SK-N-SH (cell line): Measurements from ENCODE around the gene MATK. TPM values are rescaled to one million over a fixed set of nuclear protein-coding genes. Genes with fewer than 3 reads are reported as not detected.

Source experiments
- CTCF ChIA-PET: fragments of 300-600, 350-600 bp; formaldehyde crosslinking; extraction: SDS; loops from one replicate; lab custom pipeline; 2021; lab: Yijun Ruan, JAX
- POLR2A ChIA-PET: fragments of 350-600 bp; sonication (Branson Sonifier 250); formaldehyde crosslinking; extraction: SDS; loops from one replicate; lab custom pipeline; 2020; ENCODE audit warnings: antibody characterized with exemption, inconsistent platforms; lab: Yijun Ruan, JAX
- DNase-seq: peaks from one replicate; pipeline ENCODE4 v3.0.0; 2012
- H2AFZ ChIP-seq: fragments of 200-600 bp; sonication (generic); 2 replicates; pipeline ENCODE4 v1.8.1; 2016; ENCODE audit warnings: antibody characterized with exemption, mild to moderate bottlenecking, low read depth
- H3F3A ChIP-seq: fragments of 200-600 bp; sonication (generic); replicated peaks from 2 replicates; pipeline ENCODE3; 2016; ENCODE audit warnings: antibody characterized with exemption, mild to moderate bottlenecking; ENCODE audit not compliant: insufficient read depth
- H3K27ac ChIP-seq, 2 experiments: fragments of 200-500 bp in 1 of 2; fragments of 200-600 bp in 1 of 2; sonication (Bioruptor generic) in 1 of 2; sonication (generic), shearing (Covaris generic) in 1 of 2; 2 replicates each; pipeline versions ENCODE4 v1.5.1 to v1.6.1; 2014 to 2016; ENCODE audit warnings: low read depth in 2 of 2, inconsistent platforms in 1 of 2, low read length in 1 of 2, mild to moderate bottlenecking in 1 of 2, mixed read lengths in 1 of 2
- H3K27me3 ChIP-seq: fragments of 200-600 bp; sonication (generic), shearing (Covaris generic); 2 replicates; pipeline ENCODE4 v1.6.1; 2016; ENCODE audit warnings: mixed run types; ENCODE audit not compliant: insufficient read depth
- H3K36me3 ChIP-seq, 2 experiments: fragments of 200-500 bp in 1 of 2; fragments of 200-600 bp in 1 of 2; sonication (Bioruptor generic) in 1 of 2; sonication (generic) in 1 of 2; replicated peaks in 1 of 2; 2 replicates each; pipeline versions ENCODE3 to v1.5.1; 2014 to 2016; ENCODE audit warnings: low read length in 1 of 2, mild to moderate bottlenecking in 1 of 2; ENCODE audit not compliant: insufficient read depth in 2 of 2, control insufficient read depth in 1 of 2
- H3K4me1 ChIP-seq, 2 experiments: fragments of 200-500 bp in 1 of 2; fragments of 200-600 bp in 1 of 2; sonication (Bioruptor generic) in 1 of 2; sonication (generic), shearing (Covaris generic) in 1 of 2; 2 replicates each; pipeline versions ENCODE4 v1.5.1 to v1.6.1; 2014 to 2016; ENCODE audit warnings: low read depth in 1 of 2, low read length in 1 of 2, mixed run types in 1 of 2; ENCODE audit not compliant: insufficient read depth in 2 of 2, control insufficient read depth in 1 of 2
- H3K4me2 ChIP-seq: fragments of 200-600 bp; sonication (generic), shearing (Covaris generic); 2 replicates; pipeline ENCODE4 v1.6.1; 2017; ENCODE audit warnings: mixed run types
- H3K4me3 ChIP-seq, 2 experiments: fragments of 200-500 bp in 1 of 2; fragments of 200-600 bp in 1 of 2; sonication (Bioruptor generic) in 1 of 2; sonication (generic), shearing (Covaris generic) in 1 of 2; 2 replicates each; pipeline versions ENCODE4 v1.5.1 to v1.8.1; 2014 to 2016; ENCODE audit warnings: low read depth in 2 of 2, inconsistent platforms in 1 of 2, low read length in 1 of 2, mild to moderate bottlenecking in 1 of 2, mixed read lengths in 1 of 2, moderate library complexity in 1 of 2
- H3K79me2 ChIP-seq: fragments of 200-600 bp; sonication (generic); 2 replicates; pipeline ENCODE4 v1.8.1; 2017; ENCODE audit warnings: mild to moderate bottlenecking; ENCODE audit not compliant: insufficient read depth
- H3K9ac ChIP-seq: fragments of 200-600 bp; sonication (generic); 2 replicates; pipeline ENCODE4 v1.6.1; 2017; ENCODE audit warnings: mixed run types
- H3K9me2 ChIP-seq: fragments of 200-600 bp; sonication (generic); 2 replicates; pipeline ENCODE4 v1.6.1; 2017; ENCODE audit warnings: mixed run types
- H3K9me3 ChIP-seq: fragments of 200-600 bp; sonication (generic); 2 replicates; pipeline ENCODE4 v1.6.1; 2017; ENCODE audit warnings: mixed run types, mild to moderate bottlenecking, moderate library complexity
- H4K20me1 ChIP-seq: fragments of 200-600 bp; sonication (generic); 2 replicates; pipeline ENCODE4 v1.6.1; 2017; ENCODE audit warnings: mild to moderate bottlenecking, mixed run types; ENCODE audit not compliant: insufficient read depth
- CHD2 ChIP-seq: fragments of 150-350 bp; IDR thresholded peaks from 2 replicates; pipeline ENCODE4 v1.6.1; 2018; ENCODE audit warnings: low read length; ENCODE audit not compliant: partially characterized antibody
- EZH2phosphoT487 ChIP-seq: fragments of 200-600 bp; sonication (generic); IDR thresholded peaks from 2 replicates; pipeline ENCODE4 v1.6.1; 2017; ENCODE audit warnings: low read depth, mixed run types, mild to moderate bottlenecking, antibody characterized with exemption, moderate library complexity, borderline replicate concordance
- GATA2 ChIP-seq: sonication (generic); formaldehyde crosslinking; IDR thresholded peaks from 2 replicates; pipeline ENCODE4 v1.5.0; 2020; ENCODE audit warnings: mild to moderate bottlenecking, missing genetic modification reagents
- NFIC ChIP-seq: IDR thresholded peaks from 2 replicates; pipeline ENCODE4 v1.4.0; 2012; ENCODE audit warnings: borderline replicate concordance
- NRF1 ChIP-seq: IDR thresholded peaks from 2 replicates; pipeline ENCODE4 v1.6.1; 2012; ENCODE audit warnings: low read depth, mild to moderate bottlenecking, low read length
- RCOR1 ChIP-seq: fragments of 150-350 bp; IDR thresholded peaks from 2 replicates; pipeline ENCODE4 v1.6.1; 2017; ENCODE audit warnings: antibody characterized with exemption, low read length
- RFX5 ChIP-seq: IDR thresholded peaks from 2 replicates; pipeline ENCODE4 v1.6.1; 2012; ENCODE audit warnings: mild to moderate bottlenecking, improper control_type of control experiment, low read length
- SMC3 ChIP-seq: IDR thresholded peaks from 2 replicates; pipeline ENCODE4 v1.6.1; 2012; ENCODE audit warnings: low read depth, low read length, improper control_type of control experiment
- WGBS: methylation state at CpG from one replicate; pipeline ENCODE4 v1.1.6; 2017; ENCODE audit warnings: low lambda C conversion rate; 5-methylcytosine and 5-hydroxymethylcytosine counted together
- polyA plus RNA-seq, 3 experiments: library from polyadenylated mRNA; depleted of rRNA; stranded (reverse); fragments of >200 nt; gene quantifications; 2 replicates each; pipeline ENCODE4 v1.2.3, GENCODE V29; 2012
- TF ChIP-seq, protein P1 (sequence below): fragments of 200-600 bp; sonication (generic); IDR thresholded peaks from 2 replicates; pipeline ENCODE4 v1.6.1; 2017; ENCODE audit warnings: antibody characterized with exemption, mild to moderate bottlenecking, moderate library complexity
- TF ChIP-seq, protein P2 (sequence below): IDR thresholded peaks from 2 replicates; pipeline ENCODE4 v1.6.1; 2012; ENCODE audit warnings: mild to moderate bottlenecking, low read depth, low read length, moderate library complexity
- TF ChIP-seq, protein P3 (sequence below): fragments of 150-350 bp; IDR thresholded peaks from 2 replicates; pipeline ENCODE4 v1.6.1; 2016; ENCODE audit warnings: mild to moderate bottlenecking, low read depth, low read length
- TF ChIP-seq, protein P4 (sequence below): IDR thresholded peaks from 2 replicates; pipeline ENCODE4 v1.4.0; 2012; ENCODE audit warnings: low read depth
- TF ChIP-seq, protein P5 (sequence below): fragments of 150-350 bp; IDR thresholded peaks from 2 replicates; pipeline ENCODE4 v1.6.1; 2017; ENCODE audit warnings: antibody characterized with exemption, low read length, low read depth, borderline replicate concordance

Gene MATK
- polyA plus RNA-seq, 1 of the 3 experiments (the other 2 are of a cell fraction), result not detected

DNA sequence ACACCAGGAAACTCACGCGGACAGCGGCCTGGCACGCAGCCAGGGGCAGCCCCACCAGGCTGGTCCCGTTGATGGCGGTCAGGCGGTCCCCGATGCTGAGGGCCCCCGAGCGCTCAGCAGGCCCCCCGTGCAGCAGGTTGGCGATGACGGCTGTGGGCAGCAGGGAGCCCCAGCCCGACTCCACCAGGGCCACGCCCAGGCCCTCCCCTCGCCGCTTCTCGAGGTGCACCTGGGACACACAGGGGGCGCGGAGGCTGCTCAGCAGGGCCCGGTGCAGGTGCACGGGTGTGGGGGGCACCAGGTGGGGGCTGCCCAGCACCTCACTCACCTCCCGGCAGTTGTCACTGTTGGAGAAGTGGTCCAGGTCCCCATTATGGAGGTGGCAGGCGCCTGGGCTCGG is 33.7 kb downstream of the MATK start:
- no peak overlapping the region for H3K27ac ChIP-seq
- no peak overlapping the region for H3K9ac ChIP-seq
- POLR2A ChIA-PET, result interaction anchor here (0.9 kb wide), 1 partner anchor 10 kb away, joined by 4 read pairs; the partner anchor contains the start of gene MRPL54
- no peaks in the 10 kb centered on the region for H3K4me1 ChIP-seq
- no peak overlapping the region for H3K4me2 ChIP-seq
- H3K36me3 ChIP-seq, result peaks cover 5 to 12% of the 10 kb centered on the region in 2 experiments
- H3K27me3 ChIP-seq, result no peaks in the 10 kb centered on the region
- no peaks in the 10 kb centered on the region for H3F3A ChIP-seq
- H3K79me2 ChIP-seq, result no peaks in the 10 kb centered on the region
- H4K20me1 ChIP-seq, result no peaks in the 10 kb centered on the region
- no peak for DNase-seq
- H3K4me3 ChIP-seq, result no peak overlapping the region
- no peak overlapping the region for H2AFZ ChIP-seq
- WGBS, result no CpG with 5 or more reads among the region's 25 CpGs
- no peaks in the 10 kb centered on the region for H3K9me3 ChIP-seq
- TF ChIP-seq, protein P1, sequence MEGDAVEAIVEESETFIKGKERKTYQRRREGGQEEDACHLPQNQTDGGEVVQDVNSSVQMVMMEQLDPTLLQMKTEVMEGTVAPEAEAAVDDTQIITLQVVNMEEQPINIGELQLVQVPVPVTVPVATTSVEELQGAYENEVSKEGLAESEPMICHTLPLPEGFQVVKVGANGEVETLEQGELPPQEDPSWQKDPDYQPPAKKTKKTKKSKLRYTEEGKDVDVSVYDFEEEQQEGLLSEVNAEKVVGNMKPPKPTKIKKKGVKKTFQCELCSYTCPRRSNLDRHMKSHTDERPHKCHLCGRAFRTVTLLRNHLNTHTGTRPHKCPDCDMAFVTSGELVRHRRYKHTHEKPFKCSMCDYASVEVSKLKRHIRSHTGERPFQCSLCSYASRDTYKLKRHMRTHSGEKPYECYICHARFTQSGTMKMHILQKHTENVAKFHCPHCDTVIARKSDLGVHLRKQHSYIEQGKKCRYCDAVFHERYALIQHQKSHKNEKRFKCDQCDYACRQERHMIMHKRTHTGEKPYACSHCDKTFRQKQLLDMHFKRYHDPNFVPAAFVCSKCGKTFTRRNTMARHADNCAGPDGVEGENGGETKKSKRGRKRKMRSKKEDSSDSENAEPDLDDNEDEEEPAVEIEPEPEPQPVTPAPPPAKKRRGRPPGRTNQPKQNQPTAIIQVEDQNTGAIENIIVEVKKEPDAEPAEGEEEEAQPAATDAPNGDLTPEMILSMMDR, result no peak
- TF ChIP-seq CHD2 (no peak), NFIC (no peak), NRF1 (no peak), GATA2 (CRISPR knock-in tag) (no peak), RFX5 (no peak)
- TF ChIP-seq, protein P2, sequence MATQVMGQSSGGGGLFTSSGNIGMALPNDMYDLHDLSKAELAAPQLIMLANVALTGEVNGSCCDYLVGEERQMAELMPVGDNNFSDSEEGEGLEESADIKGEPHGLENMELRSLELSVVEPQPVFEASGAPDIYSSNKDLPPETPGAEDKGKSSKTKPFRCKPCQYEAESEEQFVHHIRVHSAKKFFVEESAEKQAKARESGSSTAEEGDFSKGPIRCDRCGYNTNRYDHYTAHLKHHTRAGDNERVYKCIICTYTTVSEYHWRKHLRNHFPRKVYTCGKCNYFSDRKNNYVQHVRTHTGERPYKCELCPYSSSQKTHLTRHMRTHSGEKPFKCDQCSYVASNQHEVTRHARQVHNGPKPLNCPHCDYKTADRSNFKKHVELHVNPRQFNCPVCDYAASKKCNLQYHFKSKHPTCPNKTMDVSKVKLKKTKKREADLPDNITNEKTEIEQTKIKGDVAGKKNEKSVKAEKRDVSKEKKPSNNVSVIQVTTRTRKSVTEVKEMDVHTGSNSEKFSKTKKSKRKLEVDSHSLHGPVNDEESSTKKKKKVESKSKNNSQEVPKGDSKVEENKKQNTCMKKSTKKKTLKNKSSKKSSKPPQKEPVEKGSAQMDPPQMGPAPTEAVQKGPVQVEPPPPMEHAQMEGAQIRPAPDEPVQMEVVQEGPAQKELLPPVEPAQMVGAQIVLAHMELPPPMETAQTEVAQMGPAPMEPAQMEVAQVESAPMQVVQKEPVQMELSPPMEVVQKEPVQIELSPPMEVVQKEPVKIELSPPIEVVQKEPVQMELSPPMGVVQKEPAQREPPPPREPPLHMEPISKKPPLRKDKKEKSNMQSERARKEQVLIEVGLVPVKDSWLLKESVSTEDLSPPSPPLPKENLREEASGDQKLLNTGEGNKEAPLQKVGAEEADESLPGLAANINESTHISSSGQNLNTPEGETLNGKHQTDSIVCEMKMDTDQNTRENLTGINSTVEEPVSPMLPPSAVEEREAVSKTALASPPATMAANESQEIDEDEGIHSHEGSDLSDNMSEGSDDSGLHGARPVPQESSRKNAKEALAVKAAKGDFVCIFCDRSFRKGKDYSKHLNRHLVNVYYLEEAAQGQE, result no peak
- no peaks in the 10 kb centered on the region for H3K9me2 ChIP-seq
- CTCF ChIA-PET, result interaction anchor here (1.1 to 3.4 kb wide), 2 partner anchors 9 to 29 kb away, joined by 3 to 13 read pairs; partner anchors contain the start of genes APBA3 and MRPL54

DNA sequence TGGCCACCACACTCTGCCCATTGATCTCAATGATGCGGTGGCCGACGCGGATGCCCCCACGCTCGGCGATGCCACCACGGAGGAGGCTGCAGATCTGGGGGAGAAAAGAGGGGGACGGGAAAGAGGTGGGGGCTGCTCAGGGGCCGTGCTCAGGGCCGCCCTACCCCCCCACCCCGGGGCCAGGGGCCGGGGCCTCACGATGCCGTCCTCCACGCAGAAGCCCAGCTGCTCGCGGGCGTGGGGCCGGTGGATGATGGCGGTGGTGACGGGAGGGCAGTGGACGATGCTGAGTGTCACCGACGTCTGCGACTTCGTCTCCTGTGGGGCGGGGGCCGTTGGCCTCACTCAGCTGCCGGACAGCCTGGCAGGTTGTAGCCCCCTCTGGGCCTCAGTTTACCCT is 34.9 kb downstream of the MATK start:
- DNase-seq, result no peak
- no peaks in the 10 kb centered on the region for H3K9me2 ChIP-seq
- ChIA-PET CTCF (interaction anchor here (0.7 to 3.4 kb wide), 3 partner anchors 10 to 204 kb away, joined by 3 to 13 read pairs (median 3); partner anchors contain the start of genes APBA3 and MRPL54), POLR2A (no interaction called here)
- peaks cover 5 to 12% of the 10 kb centered on the region in 2 experiments for H3K36me3 ChIP-seq
- no peak overlapping the region for H3K4me3 ChIP-seq
- no peaks in the 10 kb centered on the region for H4K20me1 ChIP-seq
- H3K4me2 ChIP-seq, result no peak overlapping the region
- over 99% methylated on average over 21 of the region's 30 CpGs for WGBS
- no peak overlapping the region for H3K9ac ChIP-seq
- no peaks in the 10 kb centered on the region for H3K4me1 ChIP-seq
- no peaks in the 10 kb centered on the region for H3K27me3 ChIP-seq
- no peaks in the 10 kb centered on the region for H3K9me3 ChIP-seq
- H2AFZ ChIP-seq, result no peak overlapping the region
- no peak overlapping the region for H3K27ac ChIP-seq
- H3K79me2 ChIP-seq, result no peaks in the 10 kb centered on the region
- H3F3A ChIP-seq, result no peaks in the 10 kb centered on the region
- TF ChIP-seq, protein P2, result no peak
- no peak for TF ChIP-seq EZH2phosphoT487
- TF ChIP-seq, protein P3, sequence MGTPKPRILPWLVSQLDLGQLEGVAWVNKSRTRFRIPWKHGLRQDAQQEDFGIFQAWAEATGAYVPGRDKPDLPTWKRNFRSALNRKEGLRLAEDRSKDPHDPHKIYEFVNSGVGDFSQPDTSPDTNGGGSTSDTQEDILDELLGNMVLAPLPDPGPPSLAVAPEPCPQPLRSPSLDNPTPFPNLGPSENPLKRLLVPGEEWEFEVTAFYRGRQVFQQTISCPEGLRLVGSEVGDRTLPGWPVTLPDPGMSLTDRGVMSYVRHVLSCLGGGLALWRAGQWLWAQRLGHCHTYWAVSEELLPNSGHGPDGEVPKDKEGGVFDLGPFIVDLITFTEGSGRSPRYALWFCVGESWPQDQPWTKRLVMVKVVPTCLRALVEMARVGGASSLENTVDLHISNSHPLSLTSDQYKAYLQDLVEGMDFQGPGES, result no peak
- no peak for TF ChIP-seq RCOR1
- TF ChIP-seq, protein P4, sequence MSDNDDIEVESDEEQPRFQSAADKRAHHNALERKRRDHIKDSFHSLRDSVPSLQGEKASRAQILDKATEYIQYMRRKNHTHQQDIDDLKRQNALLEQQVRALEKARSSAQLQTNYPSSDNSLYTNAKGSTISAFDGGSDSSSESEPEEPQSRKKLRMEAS, result no peak
- no peak for TF ChIP-seq SMC3
- TF ChIP-seq, protein P5, sequence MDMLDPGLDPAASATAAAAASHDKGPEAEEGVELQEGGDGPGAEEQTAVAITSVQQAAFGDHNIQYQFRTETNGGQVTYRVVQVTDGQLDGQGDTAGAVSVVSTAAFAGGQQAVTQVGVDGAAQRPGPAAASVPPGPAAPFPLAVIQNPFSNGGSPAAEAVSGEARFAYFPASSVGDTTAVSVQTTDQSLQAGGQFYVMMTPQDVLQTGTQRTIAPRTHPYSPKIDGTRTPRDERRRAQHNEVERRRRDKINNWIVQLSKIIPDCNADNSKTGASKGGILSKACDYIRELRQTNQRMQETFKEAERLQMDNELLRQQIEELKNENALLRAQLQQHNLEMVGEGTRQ, result no peak
